HG02938 (cell line): Measurements from ENCODE around the gene EBI3.
"Not testable (repeated sequence)": the region's sequence is repeated elsewhere in the genome, so short reads cannot be mapped to it uniquely, and the experiment has no call there.

Experiments used
- ATAC-seq: cut with Tn5 transposase; IDR thresholded peaks from one replicate; pipeline ENCODE4 v1.9.1; 2021; ENCODE audit warnings: mild to moderate bottlenecking, moderate library complexity; ENCODE audit not compliant: unreplicated experiment

Gene EBI3

GRCh38 chr19:4229179-4229931, at the start of gene EBI3:
EBI3 (plus strand) TSS chr19:4229523; CDS start chr19:4229551, 28 bp downstream.
- ATAC-seq = no peak

GRCh38 chr19:4181053-4181508, 48.2 kb upstream of the EBI3 start:
- no peak for ATAC-seq

GRCh38 chr19:4182084-4182810, 47.1 kb upstream of the EBI3 start, which contains the start of the genes ANKRD24 and SIRT6:
ANKRD24 (plus strand) TSS chr19:4182689; CDS start chr19:4186426, 3,737 bp downstream.
SIRT6 (minus strand) TSS chr19:4182563; CDS start chr19:4182539, 24 bp downstream.
- peak; percentile 70 for ATAC-seq

- ATAC-seq = no peak
These were observed 45.2 kb upstream of the EBI3 start for GRCh38 chr19:4183967-4184717.

GRCh38 chr19:4184718-4185352, 44.5 kb upstream of the EBI3 start:
- no peak for ATAC-seq

GRCh38 chr19:4185413-4186086, 43.8 kb upstream of the EBI3 start:
- ATAC-seq = no peak

- ATAC-seq = no peak
These were observed 43.0 kb upstream of the EBI3 start for GRCh38 chr19:4186087-4186993.

GRCh38 chr19:4187313-4188122, 41.8 kb upstream of the EBI3 start:
- no peak for ATAC-seq

- no peak for ATAC-seq
These were observed 39.7 kb upstream of the EBI3 start for GRCh38 chr19:4189641-4190040.

- not testable (repeated sequence) for ATAC-seq
These were observed 36.8 kb upstream of the EBI3 start for GRCh38 chr19:4192537-4192936.

GRCh38 chr19:4194353-4194752, 35.0 kb upstream of the EBI3 start:
- no peak for ATAC-seq

GRCh38 chr19:4196009-4196408, 33.3 kb upstream of the EBI3 start:
- no peak for ATAC-seq

GRCh38 chr19:4196587-4197148, 32.7 kb upstream of the EBI3 start:
- no peak for ATAC-seq

GRCh38 chr19:4197228-4197624, 32.1 kb upstream of the EBI3 start:
- ATAC-seq = no peak

- ATAC-seq = no peak
These were observed 31.5 kb upstream of the EBI3 start for GRCh38 chr19:4197625-4198466.

- no peak for ATAC-seq
These were observed 30.7 kb upstream of the EBI3 start for GRCh38 chr19:4198467-4199126.
